Neural cell (in vitro differentiated cells): Measurements from ENCODE around the gene HINT2. TPM values are rescaled to one million over a fixed set of nuclear protein-coding genes. Genes with fewer than 3 reads are reported as not detected.

Experiments
- H2AFZ ChIP-seq: fragments of 200-600, 300-800 bp; sonication (generic), shearing (Covaris generic); 2 replicates; pipeline ENCODE4 v1.6.0; 2014; ENCODE audit warnings: low read depth, mild to moderate bottlenecking, antibody characterized with exemption, low read length, moderate library complexity
- H3F3A ChIP-seq: fragments of 200-600 bp; shearing (Covaris generic); 2 replicates; pipeline ENCODE4 v1.6.1; 2016; ENCODE audit warnings: mild to moderate bottlenecking, moderate library complexity, mixed read lengths, antibody characterized with exemption, low read length; ENCODE audit not compliant: insufficient read depth, poor library complexity, severe bottlenecking
- H3K27ac ChIP-seq: fragments of 200-600, 300-800 bp; sonication (generic), shearing (Covaris generic); 2 replicates; pipeline ENCODE4 v1.5.1; 2014; ENCODE audit warnings: mild to moderate bottlenecking, low read length, moderate library complexity
- H3K27me3 ChIP-seq: fragments of 300-800, 200-600 bp; sonication (generic), shearing (Covaris generic); 2 replicates; pipeline ENCODE4 v1.6.0; 2014; ENCODE audit warnings: mild to moderate bottlenecking, low read depth, low read length, moderate library complexity; ENCODE audit not compliant: insufficient read depth
- H3K36me3 ChIP-seq: fragments of 300-800, 200-600 bp; sonication (generic), shearing (Covaris generic); 2 replicates; pipeline ENCODE4 v1.5.1; 2014; ENCODE audit warnings: mild to moderate bottlenecking, antibody characterized with exemption, low read length, moderate library complexity; ENCODE audit not compliant: insufficient read depth
- H3K4me2 ChIP-seq: fragments of 300-800, 200-600 bp; sonication (generic), shearing (Covaris generic); 2 replicates; pipeline ENCODE4 v1.6.0; 2014; ENCODE audit warnings: mild to moderate bottlenecking, low read length
- H3K4me3 ChIP-seq: fragments of 300-800, 200-600 bp; sonication (generic), shearing (Covaris generic); 2 replicates; pipeline ENCODE4 v1.5.1; 2014; ENCODE audit warnings: mild to moderate bottlenecking, low read length, moderate library complexity
- H3K79me2 ChIP-seq: fragments of 200-600 bp; shearing (Covaris generic); replicated peaks from 2 replicates; pipeline ENCODE4 v1.6.0; 2014; ENCODE audit warnings: mild to moderate bottlenecking, low read length, moderate library complexity; ENCODE audit not compliant: insufficient read depth
- H3K9ac ChIP-seq: fragments of 300-800, 200-600 bp; sonication (generic), shearing (Covaris generic); 2 replicates; pipeline ENCODE4 v1.6.1; 2016; ENCODE audit warnings: mild to moderate bottlenecking, low read length, mixed read lengths
- H3K9me2 ChIP-seq: fragments of 200-600 bp; shearing (Covaris generic); 2 replicates; pipeline ENCODE4 v1.6.1; 2016; ENCODE audit warnings: mild to moderate bottlenecking, low read length, mixed read lengths; ENCODE audit not compliant: insufficient read depth
- H3K9me3 ChIP-seq: fragments of 200-600, 300-800 bp; sonication (generic), shearing (Covaris generic); 2 replicates; pipeline ENCODE4 v1.6.1; 2016; ENCODE audit warnings: mild to moderate bottlenecking, mixed run types, low read length, moderate library complexity, mixed read lengths
- H4K20me1 ChIP-seq: fragments of 200-600 bp; shearing (Covaris generic); 2 replicates; pipeline ENCODE4 v1.6.1; 2016; ENCODE audit warnings: mild to moderate bottlenecking, mixed run types; ENCODE audit not compliant: insufficient read depth
- EP300 ChIP-seq: fragments of 450-650 bp; conservative IDR thresholded peaks from 2 replicates; pipeline ENCODE4 v1.6.1; 2014; ENCODE audit warnings: antibody characterized with exemption, mild to moderate bottlenecking, moderate library complexity; ENCODE audit not compliant: poor library complexity, severe bottlenecking
- EZH2 ChIP-seq: fragments of 200-600, 300-800 bp; shearing (Covaris generic), sonication (generic); IDR thresholded peaks from 2 replicates; pipeline ENCODE4 v1.6.1; 2014; ENCODE audit warnings: antibody characterized with exemption, low read length, borderline replicate concordance, mild to moderate bottlenecking; ENCODE audit not compliant: insufficient read depth, poor library complexity, severe bottlenecking
- MXI1 ChIP-seq: fragments of 450-650 bp; conservative IDR thresholded peaks from 2 replicates; pipeline ENCODE4 v1.6.1; 2014; ENCODE audit warnings: antibody characterized with exemption, mild to moderate bottlenecking; ENCODE audit not compliant: poor library complexity, severe bottlenecking
- POLR2AphosphoS5 ChIP-seq: IDR thresholded peaks from 2 replicates; pipeline ENCODE4 v1.6.1; 2012
- RAD21 ChIP-seq: fragments of 450-650 bp; conservative IDR thresholded peaks from 2 replicates; pipeline ENCODE4 v1.6.1; 2014; ENCODE audit warnings: antibody characterized with exemption, mild to moderate bottlenecking, moderate library complexity
- REST ChIP-seq: IDR thresholded peaks from 2 replicates; pipeline ENCODE4 v1.6.1; 2012; ENCODE audit warnings: borderline replicate concordance
- SMC3 ChIP-seq: fragments of 450-650 bp; conservative IDR thresholded peaks from 2 replicates; pipeline ENCODE4 v1.6.1; 2014; ENCODE audit warnings: antibody characterized with exemption, mild to moderate bottlenecking, moderate library complexity; ENCODE audit not compliant: poor library complexity
- TAF1 ChIP-seq: IDR thresholded peaks from 2 replicates; pipeline ENCODE4 v1.6.1; 2012; ENCODE audit warnings: low read depth
- polyA plus RNA-seq: library from polyadenylated mRNA; depleted of rRNA; stranded (reverse); fragments of >200 nt; gene quantifications from 2 replicates; pipeline ENCODE4 v1.2.3, GENCODE V29; 2014

Gene HINT2
- polyA plus RNA-seq, 1 donor from 2014 or later = 31.0 TPM

- no peak overlapping the region for H3K4me3 ChIP-seq
- H3K36me3 ChIP-seq = peaks cover 9% of the 10 kb centered on the region
- H3K4me2 ChIP-seq = no peak overlapping the region
- no peaks in the 10 kb centered on the region for H3K9me2 ChIP-seq
- no peaks in the 10 kb centered on the region for H4K20me1 ChIP-seq
- no peak overlapping the region for H3K27ac ChIP-seq
- no peak overlapping the region for H2AFZ ChIP-seq
- TF ChIP-seq MXI1 = no peak
- TF ChIP-seq EZH2 = no peak
- TF ChIP-seq EP300 = no peak
- no peak for TF ChIP-seq POLR2AphosphoS5
- no peak for TF ChIP-seq TAF1
- TF ChIP-seq REST = no peak
- TF ChIP-seq SMC3 = no peak
- H3F3A ChIP-seq = no peaks in the 10 kb centered on the region
- H3K9ac ChIP-seq = no peak overlapping the region
- no peaks in the 10 kb centered on the region for H3K27me3 ChIP-seq
- H3K79me2 ChIP-seq = no peaks in the 10 kb centered on the region
- H3K9me3 ChIP-seq = no peaks in the 10 kb centered on the region
These were observed 37.5 kb upstream of the HINT2 start for GRCh38 chr9:35852267-35852815.

- Histone ChIP-seq H3K4me2 (no peak overlapping the region), H3K27me3 (no peaks in the 10 kb centered on the region), H3K9me2 (no peaks in the 10 kb centered on the region), H3F3A (no peaks in the 10 kb centered on the region), H3K9me3 (no peaks in the 10 kb centered on the region), H3K4me3 (no peak overlapping the region), H4K20me1 (no peaks in the 10 kb centered on the region), H2AFZ (no peak overlapping the region), H3K27ac (no peak overlapping the region), H3K36me3 (peaks cover 9% of the 10 kb centered on the region), H3K79me2 (no peaks in the 10 kb centered on the region), H3K9ac (no peak overlapping the region)
- TF ChIP-seq SMC3 (no peak), EZH2 (no peak), REST (no peak), RAD21 (no peak), TAF1 (no peak)
These were observed 33.1 kb upstream of the HINT2 start for GRCh38 chr9:35847792-35848572.
